GF-D8 (cell line): Measurements from ENCODE around the gene HPSE.
A peak's percentile ranks its signal among the peaks of the same experiment; 100 is the strongest.
"Not testable (repeated sequence)": the region's sequence is repeated elsewhere in the genome, so short reads cannot be mapped to it uniquely, and the experiment has no call there.

ENCODE experiments used
- DNase-seq: peaks from one replicate; lab custom pipeline; 2025; lab: John Stamatoyannopoulos, UW

Gene HPSE

DNA sequence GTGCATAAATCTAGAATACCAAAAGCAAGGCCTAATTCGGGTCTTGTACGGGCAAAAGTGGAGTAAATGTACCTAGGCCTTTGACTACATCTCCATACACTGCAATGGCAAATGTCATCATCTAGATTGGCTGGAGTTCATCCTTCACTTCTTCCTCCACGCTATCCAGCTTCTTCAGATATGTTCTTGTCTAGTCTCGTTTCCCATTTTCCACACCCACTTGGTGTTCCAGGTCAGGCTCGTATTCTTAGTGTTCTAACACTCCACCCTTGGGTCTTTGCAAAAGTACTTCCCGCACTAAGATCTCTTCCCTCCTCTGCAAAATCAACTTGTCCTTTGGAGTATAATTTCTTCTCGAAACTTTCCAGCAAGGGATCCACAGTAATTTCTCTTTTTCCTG, 51.5 kb downstream of the HPSE start:
- DNase-seq, result no peak

DNA sequence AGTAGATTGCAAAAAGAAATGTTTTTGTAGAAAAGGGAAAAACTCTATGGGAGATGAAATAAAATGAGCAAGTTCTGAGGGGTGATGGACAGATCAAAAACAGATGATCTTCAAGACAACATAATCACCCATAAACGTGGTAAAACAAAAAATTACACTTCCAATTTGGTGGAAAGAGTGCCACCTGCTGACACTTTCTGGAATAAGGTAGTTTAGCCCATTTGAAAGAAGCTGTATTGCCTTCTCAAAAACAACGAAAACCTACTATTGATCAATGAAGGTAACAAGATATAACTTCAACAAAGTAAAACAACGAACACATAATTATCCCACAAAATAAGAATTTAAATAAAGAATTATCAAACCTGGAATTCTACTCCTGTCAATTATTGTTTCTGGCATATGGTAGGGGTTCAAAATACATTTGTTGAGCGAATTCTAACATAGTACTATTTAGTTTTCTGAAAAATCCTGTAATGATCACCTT, 52.6 kb downstream of the HPSE start:
- peak; percentile 6 for DNase-seq

DNA sequence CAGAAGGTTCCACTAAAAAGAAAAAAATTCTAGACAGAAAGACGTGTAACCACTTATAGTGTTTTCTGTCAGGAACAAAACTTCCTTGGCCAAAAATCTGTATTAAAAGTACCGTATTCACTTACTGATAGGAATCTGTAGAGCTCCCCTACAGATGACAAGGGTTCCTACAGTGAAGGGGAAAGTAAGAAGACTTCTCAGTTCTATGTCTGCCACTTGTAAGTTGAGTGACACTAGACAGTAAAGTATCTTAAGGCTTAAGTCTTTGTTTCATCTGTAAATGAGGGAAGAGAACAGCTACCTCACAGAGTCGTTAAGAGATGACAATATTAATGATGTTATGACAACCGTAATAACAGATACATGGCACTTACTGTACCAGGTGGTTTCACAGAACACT, 53.3 kb downstream of the HPSE start:
- no peak for DNase-seq

DNA sequence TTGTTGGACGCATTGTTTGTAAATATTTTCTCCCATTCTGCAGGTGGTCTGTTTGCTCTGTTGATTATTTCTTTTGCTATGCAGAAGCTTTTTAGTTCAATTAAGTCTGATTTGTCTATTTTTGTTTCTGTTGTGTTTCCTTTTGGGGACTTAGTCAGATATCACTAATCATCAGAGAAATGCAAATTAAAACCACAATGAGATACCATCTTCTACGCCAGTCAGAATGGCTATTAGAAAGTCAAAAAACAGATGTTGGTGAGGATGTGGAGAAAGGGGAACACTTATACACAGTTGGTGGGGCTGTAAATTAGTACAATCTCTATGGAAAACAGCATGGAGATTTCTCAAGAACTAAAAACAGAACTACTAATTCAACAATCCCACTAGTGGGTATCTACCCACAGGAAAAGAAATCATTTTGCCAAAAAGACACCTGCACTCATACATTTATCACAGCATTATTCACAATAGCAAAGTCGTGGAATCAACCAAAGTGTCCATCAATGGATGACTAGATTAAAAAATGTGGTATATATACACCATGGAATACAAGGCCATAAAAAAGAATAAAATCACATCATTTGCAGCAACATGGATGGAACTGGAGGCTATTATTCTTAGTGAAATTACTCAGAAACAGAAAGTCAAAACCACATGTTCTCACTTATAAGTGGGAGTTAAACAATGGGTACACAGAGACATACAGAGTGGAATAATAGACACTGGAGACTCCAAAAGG, 58.2 kb downstream of the HPSE start:
- no peak for DNase-seq

DNA sequence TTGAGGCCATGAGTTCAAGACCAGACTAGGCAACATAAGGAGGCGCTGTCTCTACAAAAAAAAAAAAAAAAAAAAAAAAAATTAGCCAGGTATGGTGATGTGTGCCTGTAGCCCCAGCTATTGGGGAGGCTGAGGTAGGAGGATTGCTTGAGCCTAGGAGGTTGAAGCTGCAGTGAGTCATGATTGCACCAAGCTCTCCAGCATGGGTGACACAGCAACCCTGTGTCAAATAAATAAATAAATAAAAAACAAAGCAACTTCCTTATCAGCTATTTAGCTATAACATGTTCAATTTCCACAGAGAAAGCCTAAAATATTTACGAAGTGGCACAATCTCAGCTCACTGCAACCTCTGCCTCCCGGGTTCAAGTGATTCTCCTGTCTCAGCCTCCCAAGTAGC, 60.7 kb downstream of the HPSE start:
- not testable (repeated sequence) for DNase-seq

DNA sequence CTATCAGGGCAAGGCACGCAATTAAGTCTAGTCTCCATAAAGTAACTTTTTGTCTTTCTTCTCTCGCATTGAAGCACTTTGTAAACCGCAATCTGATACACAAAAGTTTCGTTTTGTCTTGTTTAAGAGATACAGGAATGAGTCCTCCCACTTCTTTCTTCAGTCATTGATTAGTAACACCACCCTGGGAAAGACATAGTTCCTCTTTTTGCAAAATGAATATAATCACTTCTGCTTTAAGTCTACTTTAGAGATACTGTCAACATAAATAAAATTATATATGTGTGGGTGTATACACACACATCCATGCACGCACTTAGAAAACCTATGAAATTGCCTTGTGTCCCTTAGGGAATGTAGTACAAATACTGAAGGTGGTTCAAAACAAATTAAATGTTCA, 61.7 kb downstream of the HPSE start:
- no peak for DNase-seq

DNA sequence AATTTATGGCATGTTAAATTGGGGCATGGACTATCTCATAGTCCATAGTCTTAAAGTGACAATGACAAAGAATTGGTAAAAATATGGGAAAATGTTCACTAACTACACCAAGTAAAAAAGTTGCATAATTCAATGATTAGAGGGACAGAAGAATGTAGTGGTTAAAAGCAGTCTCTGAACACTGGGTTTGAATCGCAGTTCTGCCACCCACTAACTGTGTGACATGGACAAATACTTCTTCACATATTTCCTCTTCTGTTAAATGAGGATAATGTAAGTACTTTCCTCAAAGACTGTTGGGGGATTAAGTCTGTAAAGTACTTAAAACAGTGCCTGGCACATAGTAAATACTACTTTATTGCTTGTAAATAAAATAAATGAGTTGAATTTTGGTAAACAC, 65.4 kb downstream of the HPSE start:
- no peak for DNase-seq

DNA sequence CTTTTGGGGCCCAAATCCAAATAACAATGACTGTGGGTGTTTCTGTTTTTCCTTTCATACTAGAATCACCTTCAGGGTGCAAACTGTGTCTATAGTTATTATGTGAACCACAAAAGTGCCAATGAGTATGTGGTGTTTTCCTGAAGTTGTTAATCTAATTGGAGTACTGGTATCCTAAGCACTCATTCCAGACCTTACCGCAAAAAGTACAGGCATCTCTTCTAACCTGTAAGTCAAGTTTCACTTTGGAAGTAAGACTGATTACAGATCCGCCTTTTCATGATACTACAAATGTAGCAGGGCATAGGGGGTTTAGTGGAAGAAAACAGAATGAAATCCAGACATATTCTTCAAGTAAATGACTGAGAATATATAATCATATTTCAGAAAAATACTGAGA, 66.2 kb downstream of the HPSE start:
- no peak for DNase-seq

DNA sequence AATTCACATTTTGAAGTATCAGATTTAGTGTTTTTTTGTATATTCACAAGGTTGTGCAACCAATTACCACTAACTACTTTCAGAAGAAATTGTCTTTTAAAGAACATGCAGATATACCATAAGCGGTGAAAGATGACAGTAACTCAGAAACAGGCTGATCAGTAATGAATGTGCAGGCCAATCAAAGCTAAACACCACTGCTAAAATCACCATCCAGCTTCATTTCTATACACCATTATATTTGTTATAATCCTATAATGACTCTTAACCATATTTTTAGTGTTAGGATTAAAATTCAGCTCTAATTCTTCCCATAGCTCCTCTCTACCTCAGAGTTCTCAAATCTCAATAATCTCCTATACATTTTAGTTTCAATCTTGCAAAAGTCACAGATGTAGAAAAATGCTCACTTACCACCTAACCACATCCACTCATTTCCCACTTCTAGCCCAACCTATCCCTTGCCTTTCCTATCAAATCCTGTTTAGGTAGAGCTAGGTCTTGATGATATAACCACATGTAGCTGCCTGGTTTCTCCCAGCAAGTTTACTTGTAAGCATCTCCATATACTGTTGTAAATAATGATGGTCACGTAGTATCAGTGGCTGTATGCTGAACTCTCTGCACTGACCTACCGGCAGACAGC, 66.7 kb downstream of the HPSE start:
- DNase-seq, result no peak

DNA sequence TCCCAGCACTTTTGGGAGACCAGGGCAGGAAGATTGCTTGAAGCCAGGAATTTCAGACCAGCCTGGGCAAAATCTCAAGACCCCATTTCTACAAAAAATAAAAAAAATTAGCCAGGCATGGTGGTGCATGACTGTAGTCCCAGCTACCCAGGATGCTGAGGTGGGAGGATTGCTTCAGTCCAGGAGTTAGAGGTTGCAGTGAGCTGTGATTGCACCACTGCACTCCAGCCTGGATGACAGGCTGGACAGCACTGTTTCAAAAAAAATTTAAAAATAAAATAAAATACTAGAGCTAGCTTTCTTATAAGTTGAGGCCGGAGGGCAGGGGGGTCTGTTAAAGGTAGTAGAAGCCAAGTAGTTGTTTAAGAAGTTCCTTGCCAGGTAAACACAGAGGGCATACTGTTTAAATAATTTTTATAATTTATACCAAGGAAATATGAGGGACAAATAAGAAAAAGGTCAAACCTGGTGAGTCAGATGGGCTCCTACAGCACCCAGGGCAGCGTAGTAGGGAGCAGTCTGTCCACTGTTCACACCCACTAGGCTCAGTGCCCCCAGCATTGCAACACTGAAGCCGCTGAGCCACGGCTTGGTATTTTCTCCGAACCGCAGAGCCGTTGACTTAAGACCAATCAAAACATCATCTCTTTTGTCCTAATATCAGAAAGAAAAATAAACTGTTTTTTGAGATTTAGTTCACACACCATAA, 67.4 kb downstream of the HPSE start:
- no peak for DNase-seq

DNA sequence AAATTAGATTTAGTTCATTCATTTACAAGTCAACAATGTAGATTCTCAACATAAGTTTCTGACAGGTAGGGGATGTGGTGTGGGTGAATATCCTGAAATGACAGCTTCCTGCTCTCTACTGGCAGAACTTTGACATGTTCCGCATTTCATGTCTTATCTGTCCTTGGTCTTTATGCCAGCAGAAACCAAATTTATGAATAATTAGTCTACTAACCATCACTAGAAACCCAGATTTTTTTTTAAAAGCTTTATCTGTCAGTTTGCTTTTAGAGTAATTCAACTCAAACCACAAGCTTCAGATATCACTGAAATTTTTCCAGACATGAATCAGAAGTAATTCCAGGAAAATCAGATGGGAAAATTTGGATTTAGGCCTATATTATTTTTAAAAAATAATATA, 68.0 kb downstream of the HPSE start:
- no peak for DNase-seq

DNA sequence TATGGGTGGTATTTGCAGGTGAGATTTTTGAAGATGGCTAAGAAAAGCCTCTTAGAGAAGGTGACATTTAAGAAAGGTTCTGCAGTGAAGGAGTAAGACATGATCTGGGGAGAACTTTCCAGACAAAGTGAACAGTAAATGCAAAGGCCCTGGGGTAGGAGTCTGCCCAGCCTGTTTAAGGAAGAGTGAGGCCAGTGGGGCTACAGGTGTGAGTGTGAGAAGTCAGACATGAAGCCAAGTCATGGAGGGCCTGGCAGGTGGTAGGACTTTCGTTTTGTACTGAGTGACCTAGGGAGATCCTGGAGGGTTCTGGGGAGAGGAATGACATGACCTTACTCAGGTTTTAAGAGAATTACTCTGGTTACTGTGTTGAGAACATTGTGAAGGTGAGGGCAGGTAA, 71.5 kb downstream of the HPSE start:
- DNase-seq, result no peak

DNA sequence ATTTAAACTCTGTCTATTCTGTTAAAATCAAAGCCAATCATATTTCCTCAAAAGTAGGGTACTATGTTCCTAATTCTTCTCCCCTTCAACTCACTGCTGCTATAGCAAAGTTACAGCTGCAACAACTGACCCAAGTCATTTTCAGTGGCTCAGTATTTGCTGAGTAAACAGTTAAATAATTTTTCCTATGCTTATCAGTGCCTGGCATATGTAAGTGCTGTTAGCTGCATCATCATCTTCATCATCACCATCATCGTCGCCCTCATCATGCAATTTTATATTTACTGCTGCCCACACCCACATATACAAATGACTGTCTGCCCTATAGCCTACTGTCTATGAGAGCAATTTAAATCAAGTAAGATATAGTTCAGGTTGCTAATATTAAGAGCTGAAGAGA, 72.0 kb downstream of the HPSE start:
- DNase-seq, result no peak

DNA sequence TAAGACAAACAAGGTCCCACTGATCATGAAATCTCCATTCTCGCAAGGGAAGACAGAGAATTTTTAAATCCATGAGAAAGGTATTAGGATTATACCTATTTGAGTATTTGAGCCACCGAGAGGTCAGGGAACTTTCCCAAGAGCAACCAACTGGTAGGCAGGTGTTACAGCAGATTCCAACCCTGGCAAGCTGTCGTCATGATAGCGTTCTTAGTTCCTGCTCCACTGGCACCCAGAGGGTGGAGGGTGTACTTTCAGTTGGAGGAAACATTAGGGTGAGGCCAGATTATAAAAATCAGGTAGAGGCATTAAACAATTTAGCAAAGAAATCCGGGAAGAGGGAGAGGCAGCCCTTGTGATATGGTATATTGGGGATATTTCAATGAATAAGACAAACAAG, 73.3 kb downstream of the HPSE start:
- DNase-seq, result no peak

DNA sequence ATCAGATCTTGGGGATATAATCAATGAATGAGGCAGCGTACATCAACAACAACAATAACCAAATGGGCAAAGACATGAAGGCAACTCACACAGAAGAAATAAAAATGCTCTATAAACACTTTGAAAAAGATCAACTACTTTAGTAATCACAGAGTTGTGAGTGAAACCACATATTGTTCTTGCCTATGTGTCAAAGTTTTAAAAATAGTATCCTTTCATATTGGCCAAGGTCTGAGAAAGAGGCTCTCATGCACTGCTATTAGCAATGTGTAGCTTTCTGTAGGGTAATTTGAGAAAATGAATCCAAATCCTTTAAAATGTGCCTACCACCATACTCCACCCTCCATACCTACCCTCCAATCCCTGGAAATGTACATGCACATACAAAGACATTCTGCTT, 75.1 kb downstream of the HPSE start:
- no peak for DNase-seq

DNA sequence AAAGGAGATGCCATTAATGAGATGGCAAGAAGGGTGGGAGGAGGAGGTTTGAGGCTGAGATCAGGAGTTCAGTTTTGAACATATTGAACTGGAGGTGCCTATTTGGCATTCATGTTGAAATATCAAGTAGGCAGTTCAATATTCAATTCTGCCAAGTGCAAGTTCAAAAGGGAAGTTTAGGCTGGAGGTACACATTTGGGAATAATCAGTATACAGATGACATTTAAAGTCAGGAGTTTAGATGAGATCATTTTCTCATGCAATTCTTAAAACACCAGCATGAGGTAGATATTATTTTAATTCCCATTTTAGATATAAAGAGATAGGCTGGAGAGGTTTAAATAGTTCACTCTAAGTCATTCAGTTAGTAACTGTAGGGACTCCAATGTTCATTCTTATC, 76.2 kb downstream of the HPSE start:
- no peak for DNase-seq

DNA sequence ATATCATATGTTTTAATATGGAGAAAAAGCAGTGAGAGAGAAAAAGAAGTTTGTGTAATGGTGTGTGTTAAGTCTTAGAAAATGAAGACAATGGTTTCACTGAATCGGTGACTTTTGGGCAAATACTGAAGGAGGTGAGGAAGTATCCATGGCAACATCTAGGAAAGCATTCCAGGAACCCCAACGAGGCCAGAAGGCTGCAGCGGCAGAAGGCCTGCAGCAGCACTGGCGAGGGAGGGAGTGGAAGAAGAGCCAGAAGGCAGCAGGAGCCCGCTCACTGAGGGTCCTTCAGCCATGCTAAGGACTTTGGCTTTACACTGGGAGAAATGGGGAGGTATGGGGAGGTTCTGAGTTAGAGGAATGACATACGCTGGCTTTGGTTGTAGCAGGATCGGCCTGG, 76.8 kb downstream of the HPSE start:
- no peak for DNase-seq

DNA sequence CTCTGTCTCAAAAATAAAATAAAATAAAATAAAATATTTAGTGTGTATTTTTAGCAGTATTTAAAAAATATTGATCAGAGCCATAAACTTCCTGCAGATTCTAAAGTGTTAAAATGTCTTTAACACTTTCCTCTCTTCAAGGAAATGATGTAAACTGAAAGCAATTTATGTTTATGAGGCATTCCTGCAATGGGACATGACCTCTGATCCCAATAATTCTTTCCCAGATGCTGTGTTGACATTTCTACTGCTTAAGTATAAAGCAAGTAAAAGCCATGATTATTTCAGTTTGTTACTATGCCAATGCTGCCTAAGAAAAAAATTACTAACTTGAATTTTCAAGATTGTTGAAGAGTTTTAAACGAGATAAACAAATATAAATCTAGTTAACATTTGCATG, 79.1 kb downstream of the HPSE start:
- no peak for DNase-seq

DNA sequence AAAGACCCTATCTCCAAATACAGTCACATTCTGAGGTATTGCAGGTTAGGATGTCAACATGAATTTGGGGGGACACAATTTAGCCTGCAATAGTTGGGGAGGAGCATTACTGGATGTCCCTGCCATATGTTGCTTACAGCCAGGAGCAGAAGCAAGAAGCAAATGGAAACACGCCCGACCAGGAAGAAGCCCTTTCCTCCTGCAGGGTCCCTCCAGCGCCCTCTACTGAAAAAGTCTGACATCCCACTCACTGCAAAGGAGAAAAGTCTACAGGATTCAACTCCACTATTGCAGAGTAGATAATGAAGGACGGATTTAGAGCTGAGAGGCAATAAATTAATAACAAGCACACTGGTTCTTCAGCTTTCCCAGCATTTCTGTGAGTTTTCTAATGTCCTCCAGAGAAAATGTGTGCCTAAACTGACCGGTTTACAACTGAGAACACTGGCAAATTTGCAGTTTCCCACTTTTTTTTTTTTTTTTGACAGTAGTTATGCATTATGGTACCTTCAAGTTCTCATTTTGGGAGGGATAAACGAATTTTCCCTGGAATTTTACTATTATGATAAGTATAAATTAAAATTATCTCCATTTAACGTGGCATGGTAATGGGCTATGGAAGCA, 81.8 kb downstream of the HPSE start:
- peak; percentile 70 for DNase-seq

DNA sequence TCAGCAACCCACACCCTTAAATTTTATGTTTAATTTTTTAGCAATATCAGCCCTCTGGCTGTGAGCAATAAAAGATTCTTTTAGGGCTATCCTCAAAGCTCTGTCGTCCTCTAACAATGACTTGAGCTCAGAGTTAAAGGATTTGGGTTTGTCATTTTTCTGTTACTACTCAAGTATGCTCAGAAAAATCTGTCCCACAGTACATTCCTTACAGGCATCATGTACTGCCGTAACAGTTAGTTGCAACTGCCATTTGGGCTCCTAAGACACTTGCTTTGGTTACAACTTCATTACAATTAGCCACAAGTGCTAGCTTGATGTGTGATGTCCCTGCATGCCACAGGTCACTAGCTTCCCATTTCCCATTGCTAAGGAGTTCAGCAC, 83.2 kb downstream of the HPSE start:
- no peak for DNase-seq

DNA sequence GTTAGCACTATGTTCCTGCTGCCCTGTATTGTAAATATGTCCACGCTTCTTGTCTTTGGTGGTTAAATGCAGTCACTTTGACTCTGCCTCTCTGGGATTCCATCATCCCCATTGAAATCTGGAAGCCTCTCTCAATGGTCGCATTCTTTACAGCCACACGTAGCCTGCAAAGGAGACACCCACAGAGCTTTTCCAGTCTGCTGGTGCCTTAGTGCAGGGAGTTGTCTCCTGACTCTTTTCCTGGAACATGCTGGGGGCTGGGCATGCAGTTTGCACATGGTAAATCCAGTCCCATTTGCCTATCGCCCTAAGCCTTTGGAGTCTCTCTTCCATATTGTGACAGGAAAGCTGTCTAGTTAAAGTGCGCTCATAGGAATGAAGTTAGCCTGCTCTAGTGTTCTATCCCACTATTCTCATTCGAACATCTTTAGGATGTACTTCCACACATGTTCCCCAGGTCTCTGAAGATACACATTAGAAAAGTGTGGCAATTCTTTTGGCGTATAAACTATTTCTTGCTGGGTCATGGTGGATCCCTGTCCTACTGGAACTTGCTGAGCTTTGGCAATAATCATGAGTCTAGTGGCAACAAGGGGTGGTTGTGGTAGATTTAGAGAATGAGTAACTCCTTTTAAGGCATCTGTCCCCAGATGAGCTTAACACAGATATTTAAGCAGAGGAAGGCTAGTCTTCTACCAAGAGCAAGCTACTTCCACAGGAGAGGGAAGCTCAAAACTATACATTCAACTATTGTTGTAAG, 83.8 kb downstream of the HPSE start:
- no peak for DNase-seq

DNA sequence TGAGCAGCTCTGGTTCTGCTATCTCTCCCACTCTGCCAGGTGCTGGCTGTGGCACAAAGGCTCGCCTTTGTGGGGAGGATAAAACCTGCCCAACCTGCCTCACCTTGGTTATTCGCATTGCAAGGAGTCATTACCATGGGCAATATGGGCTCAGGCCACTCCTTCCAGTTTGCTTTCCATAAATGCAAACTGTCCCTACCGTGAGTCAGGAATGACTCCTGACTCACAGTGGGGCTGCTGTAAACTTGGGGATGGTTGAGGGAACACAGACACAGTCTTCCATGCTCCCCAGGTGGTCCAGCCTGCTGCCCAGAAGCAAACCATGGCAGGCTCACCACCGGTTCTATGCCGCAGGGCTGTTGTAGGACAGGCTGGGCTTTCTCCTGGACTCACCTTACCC, 86.2 kb downstream of the HPSE start:
- no peak for DNase-seq
